ENCODE results near the gene NMRAL1.

DNA sequence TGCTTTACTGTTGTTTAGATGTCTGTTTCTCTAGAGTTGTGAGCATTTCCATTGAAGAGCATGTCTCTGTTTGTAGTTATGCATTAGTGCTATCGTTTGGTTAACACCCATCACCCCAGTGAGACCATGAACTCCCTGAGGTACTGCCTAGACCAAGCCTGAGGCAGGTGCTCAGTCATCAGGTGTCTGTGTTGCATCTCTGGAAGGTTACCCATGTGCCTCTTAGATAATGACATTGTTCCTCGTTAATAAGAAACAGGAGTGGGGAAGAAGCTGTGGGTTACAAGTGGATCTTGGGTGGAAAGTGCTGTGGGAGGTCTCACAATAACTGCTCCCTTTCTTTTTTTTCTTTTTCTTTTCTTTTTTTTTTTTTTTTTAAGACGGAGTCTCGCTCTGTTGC is 30.4 kb downstream of the NMRAL1 start:
- TF ChIP-seq, protein P1, sequence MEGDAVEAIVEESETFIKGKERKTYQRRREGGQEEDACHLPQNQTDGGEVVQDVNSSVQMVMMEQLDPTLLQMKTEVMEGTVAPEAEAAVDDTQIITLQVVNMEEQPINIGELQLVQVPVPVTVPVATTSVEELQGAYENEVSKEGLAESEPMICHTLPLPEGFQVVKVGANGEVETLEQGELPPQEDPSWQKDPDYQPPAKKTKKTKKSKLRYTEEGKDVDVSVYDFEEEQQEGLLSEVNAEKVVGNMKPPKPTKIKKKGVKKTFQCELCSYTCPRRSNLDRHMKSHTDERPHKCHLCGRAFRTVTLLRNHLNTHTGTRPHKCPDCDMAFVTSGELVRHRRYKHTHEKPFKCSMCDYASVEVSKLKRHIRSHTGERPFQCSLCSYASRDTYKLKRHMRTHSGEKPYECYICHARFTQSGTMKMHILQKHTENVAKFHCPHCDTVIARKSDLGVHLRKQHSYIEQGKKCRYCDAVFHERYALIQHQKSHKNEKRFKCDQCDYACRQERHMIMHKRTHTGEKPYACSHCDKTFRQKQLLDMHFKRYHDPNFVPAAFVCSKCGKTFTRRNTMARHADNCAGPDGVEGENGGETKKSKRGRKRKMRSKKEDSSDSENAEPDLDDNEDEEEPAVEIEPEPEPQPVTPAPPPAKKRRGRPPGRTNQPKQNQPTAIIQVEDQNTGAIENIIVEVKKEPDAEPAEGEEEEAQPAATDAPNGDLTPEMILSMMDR (IDR thresholded peaks at IDR 0.05), result no peak
- TF ChIP-seq POLR2AphosphoS5 (IDR thresholded peaks at IDR 0.05) (no peak), POLR2A (IDR thresholded peaks at IDR 0.05) (no peak)

Data from upper lobe of left lung (tissue), 4 donors.